Fibroblast of skin of right quadriceps (primary cell): Measurements from ENCODE around the gene STIM2.
"Not testable (repeated sequence)": the region's sequence is repeated elsewhere in the genome, so short reads cannot be mapped to it uniquely, and the experiment has no call there.

Source experiments
- DNase-seq: peaks from one replicate; pipeline ENCODE4 v3.0.0-alpha.2; 2013

The STIM2 gene

GRCh38 chr4:27005905-27006590 lies 145.4 kb downstream of the STIM2 start:
- no peak for DNase-seq

DNA sequence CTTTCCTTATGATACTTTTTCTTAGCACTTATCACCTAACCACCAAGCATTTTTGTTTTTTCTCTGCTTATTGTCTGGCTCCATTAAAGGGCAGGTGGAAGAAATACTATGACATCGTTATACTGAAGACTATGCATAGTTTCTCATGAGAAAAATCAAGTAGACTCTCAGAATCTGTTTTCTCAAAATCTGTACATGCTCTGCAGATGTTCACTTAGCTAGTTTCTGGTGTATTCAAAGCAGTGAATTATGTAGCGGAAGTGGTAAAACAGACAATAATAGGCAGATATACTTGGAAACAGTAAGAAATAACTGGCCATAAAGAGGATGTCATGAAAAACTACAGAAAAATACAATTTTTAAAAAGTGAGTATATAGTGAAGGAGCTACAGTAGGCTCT lies 146.0 kb downstream of the STIM2 start:
- DNase-seq: no peak

DNA sequence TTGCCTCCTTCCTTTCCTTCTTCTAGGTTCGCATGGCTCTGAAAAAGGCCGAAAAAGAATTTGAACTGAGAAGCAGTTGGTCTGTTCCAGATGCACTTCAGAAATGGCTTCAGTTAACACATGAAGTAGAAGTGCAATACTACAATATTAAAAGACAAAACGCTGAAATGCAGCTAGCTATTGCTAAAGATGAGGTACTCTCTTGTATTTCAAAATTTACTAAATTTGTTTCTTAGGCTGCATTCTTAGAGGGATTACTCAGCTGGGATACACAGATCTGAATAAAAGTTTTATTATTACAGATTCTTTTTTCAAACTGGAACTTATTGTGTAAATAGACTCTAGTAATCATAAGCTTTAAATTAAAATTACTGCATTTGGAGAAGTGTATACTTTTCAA lies 146.9 kb downstream of the STIM2 start:
- DNase-seq: peak; percentile 19

- DNase-seq: no peak
These were observed 148.0 kb downstream of the STIM2 start for GRCh38 chr4:27008679-27009078.

- DNase-seq: no peak
These were observed 148.9 kb downstream of the STIM2 start for GRCh38 chr4:27009539-27009938.

GRCh38 chr4:27010334-27010940 lies 149.8 kb downstream of the STIM2 start:
- DNase-seq: peak; percentile 50

DNA sequence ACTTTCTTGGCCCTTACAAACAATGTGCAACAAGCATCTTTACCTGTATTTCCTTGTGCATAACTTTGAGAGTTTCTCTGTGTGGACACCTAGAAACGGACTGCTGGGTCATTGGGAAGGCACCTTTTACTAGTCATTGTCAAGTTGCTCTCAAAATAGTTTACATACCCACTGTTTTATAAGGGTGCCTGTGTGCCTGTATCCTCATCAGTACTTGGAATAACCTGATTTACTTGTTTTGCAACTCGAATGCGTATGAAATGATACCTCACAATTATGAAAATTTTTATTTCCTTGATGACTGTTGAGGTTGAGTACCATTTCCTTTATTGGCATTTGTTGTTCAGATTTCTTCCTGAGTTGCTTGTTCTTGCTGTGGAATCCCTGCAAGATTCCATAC lies 150.8 kb downstream of the STIM2 start:
- DNase-seq: no peak

DNA sequence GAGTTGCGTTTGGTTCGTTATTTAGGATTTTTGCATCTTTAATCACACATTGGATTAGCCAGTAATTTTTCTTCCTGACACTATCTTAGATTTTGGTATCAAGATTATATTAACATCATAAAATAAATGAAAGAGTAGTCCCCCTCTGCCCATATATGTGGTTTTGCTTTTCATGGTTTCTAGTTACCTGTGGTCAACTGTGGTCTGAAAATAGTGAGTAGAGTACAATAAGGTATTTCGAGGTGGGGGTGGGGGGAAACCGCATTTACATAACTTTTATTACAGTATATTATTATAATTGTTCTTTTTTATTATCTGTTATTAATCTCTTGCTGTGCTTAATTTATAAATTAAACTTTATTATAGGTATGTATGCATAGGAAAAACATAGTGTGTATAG lies 152.4 kb downstream of the STIM2 start:
- no peak for DNase-seq

DNA sequence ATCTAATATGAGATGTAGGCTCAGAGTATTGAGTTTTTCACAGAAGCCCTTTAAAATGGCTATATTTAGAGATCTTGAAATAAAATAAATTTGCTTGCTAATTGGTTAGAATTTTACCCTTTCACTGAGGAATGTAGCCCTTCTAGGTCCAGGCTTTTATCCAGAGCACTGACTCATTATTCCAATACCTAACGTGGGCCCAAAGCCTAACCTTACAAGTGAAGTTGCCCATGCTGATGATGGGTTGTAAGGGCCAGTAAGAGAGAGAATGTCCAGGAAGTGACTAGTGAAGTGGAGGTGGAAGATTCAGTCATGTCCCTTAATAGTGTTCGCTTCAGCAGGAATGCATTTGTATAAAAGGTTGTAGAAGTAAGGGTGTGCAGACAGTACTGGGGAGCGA lies 155.9 kb downstream of the STIM2 start:
- peak; percentile 14 for DNase-seq

GRCh38 chr4:27017623-27018022 lies 157.0 kb downstream of the STIM2 start:
- no peak for DNase-seq

- DNase-seq: no peak
These were observed 157.4 kb downstream of the STIM2 start for GRCh38 chr4:27018076-27018475.

DNA sequence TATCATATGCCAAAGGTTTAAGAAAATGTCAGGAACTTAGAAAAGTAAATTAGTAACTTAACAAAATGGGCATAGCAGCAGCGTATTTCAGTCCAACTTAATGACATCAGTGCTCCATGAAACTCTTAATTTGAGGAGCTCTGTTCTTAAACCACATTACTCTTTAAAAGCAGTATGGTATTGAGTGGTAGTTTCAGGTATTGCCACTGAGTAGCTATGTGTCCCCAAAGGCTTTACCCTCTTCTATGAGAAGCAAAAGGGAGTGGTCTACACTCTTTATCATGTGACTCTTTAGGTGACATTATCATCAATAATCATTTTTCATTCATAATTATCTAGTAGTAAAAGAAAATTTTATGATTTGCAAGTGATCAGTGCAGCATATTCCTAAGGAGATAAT lies 158.3 kb downstream of the STIM2 start:
- DNase-seq: no peak

DNA sequence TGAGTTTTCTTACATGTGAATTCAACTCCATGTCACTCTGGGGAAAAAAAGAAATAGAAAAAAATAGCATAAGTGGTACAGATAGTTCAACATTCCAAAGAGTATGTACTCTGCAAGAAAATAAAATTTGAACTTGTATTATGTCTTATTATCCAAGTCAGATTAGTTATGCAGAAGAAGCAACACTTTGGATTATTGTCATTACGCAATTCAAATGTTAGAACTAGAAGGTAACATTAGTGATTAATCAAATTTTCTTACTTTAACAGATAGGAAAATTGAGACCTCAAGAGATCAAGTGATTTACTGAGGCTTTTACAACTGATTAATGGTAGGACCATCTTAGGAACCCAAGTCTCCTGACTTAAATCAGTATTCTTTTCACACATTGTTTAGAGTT lies 159.1 kb downstream of the STIM2 start:
- DNase-seq: no peak

GRCh38 chr4:27020203-27020602 lies 159.6 kb downstream of the STIM2 start:
- no peak for DNase-seq

GRCh38 chr4:27020603-27021002 lies 160.0 kb downstream of the STIM2 start:
- DNase-seq: no peak

- DNase-seq: no peak
These were observed 162.3 kb downstream of the STIM2 start for GRCh38 chr4:27022963-27023362.

DNA sequence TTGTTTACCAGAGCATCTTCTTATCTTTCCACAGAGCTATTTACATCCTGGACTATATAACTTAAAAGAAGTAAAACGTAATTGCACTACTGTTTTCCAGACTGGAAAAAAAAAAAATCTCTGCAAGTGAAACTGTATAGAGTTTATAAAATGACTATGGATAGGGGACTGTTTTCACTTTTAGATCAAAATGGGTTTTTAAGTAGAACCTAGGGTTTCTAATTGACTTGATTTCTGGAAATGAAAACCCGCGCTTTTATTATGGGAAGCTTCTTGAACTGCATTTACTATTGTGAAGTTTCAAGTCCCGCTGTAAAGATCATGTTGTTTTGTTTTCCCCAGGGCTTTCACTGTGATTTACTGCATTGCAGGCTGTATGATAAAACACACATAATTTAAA lies 162.7 kb downstream of the STIM2 start:
- no peak for DNase-seq

- no peak for DNase-seq
These were observed 164.2 kb downstream of the STIM2 start for GRCh38 chr4:27024805-27025204.

- no peak for DNase-seq
These were observed 166.8 kb downstream of the STIM2 start for GRCh38 chr4:27027428-27027827.

GRCh38 chr4:27035127-27035526 lies 174.5 kb downstream of the STIM2 start:
- not testable (repeated sequence) for DNase-seq

GRCh38 chr4:27040356-27040755 lies 179.7 kb downstream of the STIM2 start:
- no peak for DNase-seq

DNA sequence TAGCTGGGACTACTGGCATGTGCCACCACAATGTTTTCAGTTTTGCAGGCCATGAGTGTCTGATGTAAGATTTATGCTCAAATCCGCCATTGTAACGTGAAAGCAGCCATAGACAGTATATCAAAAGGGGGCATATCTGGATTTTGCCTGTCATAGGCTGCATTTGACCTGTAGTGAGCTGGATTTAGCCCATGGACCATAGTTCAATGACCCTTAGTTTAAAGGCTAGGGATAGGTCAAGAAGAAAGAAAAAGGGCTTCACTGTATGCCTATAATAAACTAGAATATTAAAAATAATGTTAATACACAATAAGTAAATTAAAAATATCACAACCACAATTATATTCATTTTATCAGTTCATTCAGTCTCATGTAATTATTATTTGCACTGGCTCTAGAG lies 181.8 kb downstream of the STIM2 start:
- no peak for DNase-seq

DNA sequence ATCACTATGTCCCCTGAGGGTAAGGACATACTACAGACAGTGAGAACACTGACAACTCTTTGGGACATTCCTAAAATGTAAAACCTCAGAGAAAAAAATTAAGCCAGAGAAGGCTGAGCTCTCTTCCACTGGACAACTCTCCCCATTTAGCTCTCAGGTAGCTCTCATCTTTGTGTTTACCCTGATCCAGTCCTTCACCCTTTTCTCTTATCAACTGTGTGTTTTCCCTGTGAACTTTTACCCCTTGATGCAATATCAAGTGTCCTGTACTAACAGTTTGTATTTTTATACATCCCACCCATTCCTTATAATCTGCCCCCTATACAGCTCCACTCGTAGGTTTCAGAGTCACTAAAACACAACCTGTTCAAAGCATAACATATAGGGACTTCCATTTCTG lies 182.6 kb downstream of the STIM2 start:
- DNase-seq: no peak

DNA sequence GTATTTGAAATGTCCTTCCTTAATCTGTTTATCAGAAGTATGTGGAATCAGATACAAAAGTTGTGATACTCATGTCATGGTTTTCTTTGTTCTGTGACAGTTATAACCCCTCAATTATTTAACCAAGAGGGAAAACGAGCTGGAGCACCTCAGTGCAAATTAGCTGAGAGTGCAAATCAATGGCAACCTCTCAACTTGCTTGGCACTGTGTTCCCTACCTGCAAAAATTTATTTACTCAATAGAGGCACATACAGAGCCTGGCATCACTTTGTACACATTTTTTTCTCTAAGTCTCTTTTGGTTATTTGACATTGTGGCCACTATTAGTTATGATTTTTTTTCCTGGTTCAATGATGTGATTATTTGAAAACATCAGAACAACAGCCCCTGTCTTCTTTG lies 186.2 kb downstream of the STIM2 start:
- DNase-seq: no peak
